DOHH2 (cell line): Measurements from ENCODE around the gene ZNF638.

Experiments
- EZH2phosphoT487 ChIP-seq: fragments of 200-600 bp; sonication (generic); IDR thresholded peaks from 2 replicates; pipeline ENCODE4 v1.6.1; 2017; ENCODE audit warnings: borderline replicate concordance, mild to moderate bottlenecking, antibody characterized with exemption, low read length, moderate library complexity, mixed read lengths
- TF ChIP-seq, protein P1 (sequence below): fragments of 200-600 bp; sonication (generic); IDR thresholded peaks from one replicate; pipeline ENCODE4 v1.5.1; 2014; ENCODE audit warnings: antibody characterized with exemption, mild to moderate bottlenecking, low read depth, low read length; ENCODE audit not compliant: poor library complexity, severe bottlenecking

DNA sequence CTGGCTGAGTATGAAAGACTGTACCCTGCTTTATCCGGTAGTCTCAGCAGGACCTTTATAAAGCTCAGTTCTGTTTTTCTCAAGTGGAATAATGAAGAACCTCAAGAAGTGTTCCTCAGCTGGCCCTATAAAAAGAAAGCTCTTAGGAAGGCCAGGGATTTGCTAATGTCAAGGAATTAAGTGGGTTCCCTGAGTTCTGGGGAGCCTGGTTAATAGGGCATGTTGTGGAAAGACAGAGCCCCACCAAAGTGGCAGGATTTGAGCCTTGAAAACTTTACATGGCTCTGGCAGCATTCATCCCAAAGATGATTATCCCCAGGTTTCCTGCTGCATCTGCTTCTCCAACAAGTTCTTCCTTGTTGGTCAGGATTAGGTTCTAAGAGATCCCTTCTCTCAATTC is 114.9 kb downstream of the ZNF638 start:
- TF ChIP-seq, protein P1, sequence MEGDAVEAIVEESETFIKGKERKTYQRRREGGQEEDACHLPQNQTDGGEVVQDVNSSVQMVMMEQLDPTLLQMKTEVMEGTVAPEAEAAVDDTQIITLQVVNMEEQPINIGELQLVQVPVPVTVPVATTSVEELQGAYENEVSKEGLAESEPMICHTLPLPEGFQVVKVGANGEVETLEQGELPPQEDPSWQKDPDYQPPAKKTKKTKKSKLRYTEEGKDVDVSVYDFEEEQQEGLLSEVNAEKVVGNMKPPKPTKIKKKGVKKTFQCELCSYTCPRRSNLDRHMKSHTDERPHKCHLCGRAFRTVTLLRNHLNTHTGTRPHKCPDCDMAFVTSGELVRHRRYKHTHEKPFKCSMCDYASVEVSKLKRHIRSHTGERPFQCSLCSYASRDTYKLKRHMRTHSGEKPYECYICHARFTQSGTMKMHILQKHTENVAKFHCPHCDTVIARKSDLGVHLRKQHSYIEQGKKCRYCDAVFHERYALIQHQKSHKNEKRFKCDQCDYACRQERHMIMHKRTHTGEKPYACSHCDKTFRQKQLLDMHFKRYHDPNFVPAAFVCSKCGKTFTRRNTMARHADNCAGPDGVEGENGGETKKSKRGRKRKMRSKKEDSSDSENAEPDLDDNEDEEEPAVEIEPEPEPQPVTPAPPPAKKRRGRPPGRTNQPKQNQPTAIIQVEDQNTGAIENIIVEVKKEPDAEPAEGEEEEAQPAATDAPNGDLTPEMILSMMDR, result no peak
- TF ChIP-seq EZH2phosphoT487, result no peak
